HepG2 (cell line): Measurements from ENCODE around the gene GAL3ST1. TPM values are rescaled to one million over a fixed set of nuclear protein-coding genes. Genes with fewer than 3 reads are reported as not detected.

ENCODE experiments used
- ATAC-seq: fragments of 200-7000 bp; cut with Tn5 transposase; 3 replicates; pipeline ENCODE4 v1.9.1; 2020; ENCODE audit warnings: mild to moderate bottlenecking, moderate library complexity
- BruUV-seq: library from RNA; stranded (reverse); fragments of 400-500 nt; replicated peaks from 2 replicates; lab custom pipeline; 2021; lab: Mats Ljungman, UMichigan
- CTCF ChIA-PET: fragments of 300-600 bp; formaldehyde crosslinking; extraction: SDS; loops from one replicate; lab custom pipeline; 2021; ENCODE audit warnings: low total read pairs, inconsistent platforms, low intra/inter-chr PET ratio; lab: Yijun Ruan, JAX
- POLR2A ChIA-PET: fragments of 350-600 bp; sonication (Branson Sonifier 250); formaldehyde crosslinking; loops from one replicate; lab custom pipeline; 2020; ENCODE audit warnings: antibody characterized with exemption, inconsistent platforms; lab: Yijun Ruan, JAX
- DNase-seq: peaks from one replicate; pipeline ENCODE4 v3.0.0-alpha.2; 2015; ENCODE audit warnings: low spot score
- FAIRE-seq: peaks from 3 replicates; lab custom pipeline; 2011; peaks lifted over from hg19 to GRCh38; lab: Jason Lieb, UNC
- H2AFZ ChIP-seq: one replicate; pipeline ENCODE4 v1.6.1; 2011; ENCODE audit warnings: low read length, inconsistent platforms
- H3K27ac ChIP-seq: fragments of 300-600 bp; 3 replicates; pipeline ENCODE4 v1.8.0; 2011; ENCODE audit warnings: mixed run types, mild to moderate bottlenecking, mixed read lengths, low read length, inconsistent platforms; ENCODE audit not compliant: insufficient read depth; ENCODE audit errors: extremely low read length
- H3K27me3 ChIP-seq, 2 experiments: fragments of 200-600 bp in 1 of 2; 2 replicates in 1 of 2; 3 replicates in 1 of 2; pipeline versions ENCODE4 v1.6.0 to v1.8.0; 2011; ENCODE audit warnings: low read length in 2 of 2, mild to moderate bottlenecking in 2 of 2, moderate library complexity in 2 of 2, inconsistent platforms in 1 of 2; ENCODE audit not compliant: insufficient read depth in 2 of 2, control insufficient read depth in 1 of 2
- H3K36me3 ChIP-seq, 2 experiments: fragments of 200-600 bp in 1 of 2; replicated peaks in 1 of 2; 2 replicates in 1 of 2; 3 replicates in 1 of 2; pipeline versions ENCODE4 v1.5.1 to v1.8.0; 2011; ENCODE audit warnings: low read length in 2 of 2, inconsistent platforms in 1 of 2; ENCODE audit not compliant: insufficient read depth in 2 of 2, control insufficient read depth in 1 of 2
- H3K4me1 ChIP-seq: 2 replicates; pipeline ENCODE4 v1.5.1; 2012; ENCODE audit warnings: low read length, inconsistent platforms; ENCODE audit not compliant: insufficient read depth
- H3K4me2 ChIP-seq: 2 replicates; pipeline ENCODE4 v1.6.0; 2011; ENCODE audit warnings: low read depth, low read length, inconsistent platforms
- H3K4me3 ChIP-seq, 3 experiments: fragments of 200-600 bp in 1 of 3; sonication (generic), shearing (Covaris generic) in 1 of 3; replicated peaks in 1 of 3; 2 replicates each; pipeline ENCODE4 v1.5.1; 2011 to 2016; ENCODE audit warnings: low read length in 3 of 3, inconsistent platforms in 2 of 3, low read depth in 2 of 3, mild to moderate bottlenecking in 2 of 3, control low read depth in 1 of 3, mixed read lengths in 1 of 3; ENCODE audit not compliant: insufficient read depth in 1 of 3
- H3K79me2 ChIP-seq: one replicate; pipeline ENCODE4 v1.6.1; 2011; ENCODE audit warnings: low read length, inconsistent platforms; ENCODE audit not compliant: insufficient read depth
- H3K9ac ChIP-seq: 2 replicates; pipeline ENCODE4 v1.6.0; 2011; ENCODE audit warnings: mild to moderate bottlenecking, low read depth, low read length, inconsistent platforms; ENCODE audit not compliant: insufficient read depth
- H3K9me3 ChIP-seq: 2 replicates; pipeline ENCODE4 v1.5.1; 2012; ENCODE audit warnings: mild to moderate bottlenecking, low read length
- H4K20me1 ChIP-seq: 2 replicates; pipeline ENCODE4 v1.6.0; 2011; ENCODE audit warnings: inconsistent platforms, mild to moderate bottlenecking, low read length, moderate library complexity; ENCODE audit not compliant: insufficient read depth
- ATF7 ChIP-seq, 2 experiments: fragments of 450-650 bp in 1 of 2; sonication (generic) in 1 of 2; formaldehyde crosslinking in 1 of 2; IDR thresholded peaks; 2 replicates each; pipeline versions ENCODE4 v1.4.0 to v1.6.1; 2016 to 2020; ENCODE audit warnings: antibody characterized with exemption in 1 of 2, mild to moderate bottlenecking in 1 of 2, missing genetic modification reagents in 1 of 2
- KDM2A ChIP-seq: sonication (generic); formaldehyde crosslinking; IDR thresholded peaks from 2 replicates; pipeline ENCODE4 v1.4.0; 2020; ENCODE audit warnings: low read depth, missing genetic modification reagents, borderline replicate concordance
- MTA1 ChIP-seq: sonication (generic); formaldehyde crosslinking; IDR thresholded peaks from 2 replicates; pipeline ENCODE4 v1.4.0; 2020; ENCODE audit warnings: missing genetic modification reagents, mild to moderate bottlenecking, borderline replicate concordance
- NR2F1 ChIP-seq, 2 experiments: fragments of 450-650 bp in 1 of 2; formaldehyde crosslinking in 1 of 2; IDR thresholded peaks; 2 replicates each; pipeline versions ENCODE4 v1.5.0 to v1.6.1; 2016 to 2020; ENCODE audit warnings: mild to moderate bottlenecking in 1 of 2, missing compliant biosample characterization in 1 of 2, missing genetic modification reagents in 1 of 2, moderate library complexity in 1 of 2
- PLRG1 ChIP-seq: fragments of 450-650 bp; conservative IDR thresholded peaks from 2 replicates; pipeline ENCODE4 v1.6.1; 2016
- TBL1XR1 ChIP-seq: fragments of 150-350 bp; IDR thresholded peaks from 2 replicates; pipeline ENCODE4 v1.6.1; 2014; ENCODE audit warnings: borderline replicate concordance, low read length; ENCODE audit not compliant: partially characterized antibody
- ZNF10 ChIP-seq: sonication (generic); formaldehyde crosslinking; IDR thresholded peaks from 2 replicates; pipeline ENCODE4 v1.4.0; 2020; ENCODE audit warnings: mild to moderate bottlenecking, low read depth, missing genetic modification reagents, borderline replicate concordance
- ZNF256 ChIP-seq: sonication (generic); formaldehyde crosslinking; conservative IDR thresholded peaks from 2 replicates; pipeline ENCODE4 v1.4.0; 2020; ENCODE audit warnings: missing genetic modification reagents
- ZNF331 ChIP-seq: sonication (generic); formaldehyde crosslinking; IDR thresholded peaks from 2 replicates; pipeline ENCODE4 v1.4.0; 2020; ENCODE audit warnings: missing genetic modification reagents
- ZNF7 ChIP-seq: IDR thresholded peaks from 2 replicates; pipeline ENCODE4 v1.6.1; 2016; ENCODE audit warnings: missing biosample characterization, missing genetic modification reagents
- ZNF790 ChIP-seq: sonication (generic); formaldehyde crosslinking; IDR thresholded peaks from 2 replicates; pipeline ENCODE4 v1.8.0; 2022; ENCODE audit warnings: missing genetic modification reagents, mild to moderate bottlenecking, borderline replicate concordance
- ZNF841 ChIP-seq: sonication (generic); formaldehyde crosslinking; IDR thresholded peaks from 2 replicates; pipeline ENCODE4 v1.8.1; 2023; ENCODE audit warnings: missing genetic modification reagents, borderline replicate concordance
- ZZZ3 ChIP-seq: sonication (generic); formaldehyde crosslinking; IDR thresholded peaks from 2 replicates; pipeline ENCODE4 v1.4.0; 2020; ENCODE audit warnings: missing genetic modification reagents, mild to moderate bottlenecking, borderline replicate concordance
- WGBS: methylation state at CpG from one replicate; pipeline ENCODE4 v1.1.6; 2017; ENCODE audit warnings: low lambda C conversion rate; 5-methylcytosine and 5-hydroxymethylcytosine counted together
- in situ Hi-C: cut with HindIII; loops from 2 replicates; pipeline ENCODE4 v1.10.0; 2017; ENCODE audit warnings: low pct_unique_long_range_greater_than_20kb; ENCODE audit not compliant: extremely low pct_ligation_motif_present
- intact Hi-C: fragments of 100-400 bp; cut with micrococcal nuclease; formaldehyde crosslinking; loops from one replicate; pipeline ENCODE4 v1.10.0; 2022; ENCODE audit not compliant: unreplicated experiment
- polyA plus RNA-seq, 8 experiments: library from polyadenylated mRNA; depleted of rRNA in 3 of 8; stranded (reverse) in 7 of 8; unstranded in 1 of 8; fragments of >200 nt; fragmentation: Illumina TruSeq in 4 of 8; extraction: Trizol in 4 of 8; gene quantifications; 2 replicates each; pipeline versions ENCODE4 v1.2.1 to v1.2.3, GENCODE V29; 2011 to 2016; ENCODE audit warnings: low read depth in 4 of 8, missing spikeins in 1 of 8, mixed read lengths in 1 of 8; ENCODE audit not compliant: insufficient read depth in 1 of 8
- total RNA-seq, 5 experiments: library from RNA; depleted of rRNA; stranded (reverse); fragments of >200 nt; fragmentation: Illumina TruSeq; extraction: Trizol; gene quantifications; 2 replicates each; pipeline ENCODE4 v1.2.3, GENCODE V29; 2016; ENCODE audit warnings: low read depth in 1 of 5
- TF ChIP-seq, protein P1 (sequence below): IDR thresholded peaks from 2 replicates; pipeline ENCODE4 v1.6.1; 2016; ENCODE audit warnings: control low read depth

Gene GAL3ST1
- total and polyA plus RNA-seq, 2 of the 13 experiments (the other 11 are each of a cell fraction or from before 2014, with no cell fraction given) = 4.4 to 14.7 TPM

DNA sequence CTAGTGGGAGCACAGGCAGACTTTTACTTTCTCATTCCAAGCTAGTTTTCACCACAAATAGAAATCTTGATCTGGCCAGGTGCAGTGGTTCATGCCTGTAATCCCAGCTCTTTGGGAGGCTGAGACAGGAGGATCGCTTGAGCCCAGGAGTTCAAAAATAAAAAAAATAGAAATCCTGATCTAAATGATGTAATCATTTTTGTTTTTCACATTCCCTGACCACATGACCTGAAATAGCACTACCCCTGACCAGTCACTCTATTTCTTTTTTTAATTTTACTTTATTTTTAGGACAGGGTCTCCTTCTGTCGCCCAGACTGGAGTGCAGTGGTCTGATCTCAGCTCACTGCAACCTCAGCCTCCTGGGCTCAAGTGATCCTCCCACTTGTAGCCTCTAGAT, 30.3 kb upstream of the GAL3ST1 start:
- no peak for ATAC-seq
- CTCF ChIA-PET = no interaction called here
- Histone ChIP-seq H3K27ac (no peak overlapping the region), H4K20me1 (no peaks in the 10 kb centered on the region), H3K79me2 (no peaks in the 10 kb centered on the region), H2AFZ (no peak overlapping the region), H3K9me3 (no peaks in the 10 kb centered on the region), H3K36me3 (no peaks in the 10 kb centered on the region), H3K9ac (no peak overlapping the region), H3K4me2 (no peak overlapping the region), H3K27me3 (peaks cover 0 to 16% of the 10 kb centered on the region in 2 experiments; a peak in 3 of 5 replicates), H3K4me3 (no peak overlapping the region), H3K4me1 (peaks cover 38% of the 10 kb centered on the region)
- no peak for DNase-seq
- TF ChIP-seq ATF7 (IDR thresholded peaks at IDR 0.05) (peak; percentile 57), ATF7 (CRISPR knock-in tag; IDR thresholded peaks at IDR 0.05) (no peak), NR2F1 (CRISPR knock-in tag; IDR thresholded peaks at IDR 0.05) (no peak)
- in situ Hi-C loops (no loop called here), intact Hi-C loops (no loop called here)
- POLR2A ChIA-PET = no interaction called here
- BruUV-seq = no TSS peak
- FAIRE-seq = no peak
- WGBS = 85% methylated on average over 2 of the region's 2 CpGs

- in situ Hi-C loops = no loop called here
- no peak overlapping the region for H2AFZ ChIP-seq
- POLR2A ChIA-PET = no interaction called here
- no peak for ATAC-seq
- no peaks in the 10 kb centered on the region for H4K20me1 ChIP-seq
- H3K4me3 ChIP-seq = no peak overlapping the region
- H3K4me1 ChIP-seq = peaks cover 28% of the 10 kb centered on the region
- H3K9me3 ChIP-seq = no peaks in the 10 kb centered on the region
- H3K79me2 ChIP-seq = no peaks in the 10 kb centered on the region
- WGBS = 31% methylated on average over 3 of the region's 3 CpGs
- no TSS peak for BruUV-seq
- no peak overlapping the region for H3K4me2 ChIP-seq
- no peak overlapping the region for H3K9ac ChIP-seq
- intact Hi-C loops = loop anchor here (2.0 kb wide), 1 partner anchor 159 kb away; no protein-coding TSS in a partner anchor
- no peak for DNase-seq
- TF ChIP-seq ZNF7 (CRISPR knock-in tag) (no peak), KDM2A (CRISPR knock-in tag) (no peak), ZNF841 (CRISPR knock-in tag) (no peak), MTA1 (CRISPR knock-in tag) (no peak), ZNF331 (CRISPR knock-in tag) (no peak), TBL1XR1 (no peak), ZNF10 (no peak), ZZZ3 (CRISPR knock-in tag) (no peak), ZNF256 (CRISPR knock-in tag) (no peak), ZNF790 (CRISPR knock-in tag) (no peak), PLRG1 (no peak)
- TF ChIP-seq, protein P1, sequence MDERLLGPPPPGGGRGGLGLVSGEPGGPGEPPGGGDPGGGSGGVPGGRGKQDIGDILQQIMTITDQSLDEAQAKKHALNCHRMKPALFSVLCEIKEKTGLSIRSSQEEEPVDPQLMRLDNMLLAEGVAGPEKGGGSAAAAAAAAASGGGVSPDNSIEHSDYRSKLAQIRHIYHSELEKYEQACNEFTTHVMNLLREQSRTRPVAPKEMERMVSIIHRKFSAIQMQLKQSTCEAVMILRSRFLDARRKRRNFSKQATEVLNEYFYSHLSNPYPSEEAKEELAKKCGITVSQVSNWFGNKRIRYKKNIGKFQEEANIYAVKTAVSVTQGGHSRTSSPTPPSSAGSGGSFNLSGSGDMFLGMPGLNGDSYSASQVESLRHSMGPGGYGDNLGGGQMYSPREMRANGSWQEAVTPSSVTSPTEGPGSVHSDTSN (CRISPR knock-in tag) = no peak
- H3K36me3 ChIP-seq = no peaks in the 10 kb centered on the region
- peaks cover 0 to 16% of the 10 kb centered on the region in 2 experiments; a peak in 2 of 5 replicates for H3K27me3 ChIP-seq
- CTCF ChIA-PET = no interaction called here
- no peak overlapping the region for H3K27ac ChIP-seq
- no peak for FAIRE-seq
Measured at GRCh38 chr22:30603801-30604200, 29.3 kb upstream of the GAL3ST1 start.
